PC-9 (cell line): ENCODE results near the gene ATG5. TPM values are rescaled to one million over a fixed set of nuclear protein-coding genes. Genes with fewer than 3 reads are reported as not detected.
"Not testable (repeated sequence)": the region's sequence is repeated elsewhere in the genome, so short reads cannot be mapped to it uniquely, and the experiment has no call there.

Source experiments
- BruUV-seq: library from RNA; stranded (reverse); fragments of 400-500 nt; replicated peaks from 2 replicates; lab custom pipeline; 2021; lab: Mats Ljungman, UMichigan
- CTCF ChIA-PET: fragments of 300-600 bp; sonication (Branson Sonifier 250); formaldehyde crosslinking; loops from one replicate; lab custom pipeline; 2022; ENCODE audit warnings: antibody characterized with exemption; lab: Charles Lee
- POLR2A ChIA-PET: fragments of 300-600 bp; sonication (Branson Sonifier 250); formaldehyde crosslinking; loops from one replicate; lab custom pipeline; 2022; ENCODE audit warnings: antibody characterized with exemption; ENCODE audit not compliant: unreplicated experiment; lab: Charles Lee
- DNase-seq, 2 experiments: peaks; one replicate each; pipeline versions ENCODE4 v3.0.0 to v3.0.0-alpha.2; 2015 to 2022; ENCODE audit warnings: mixed read lengths in 1 of 2
- H2AFZ ChIP-seq: fragments of 200-600 bp; sonication (generic); 2 replicates; pipeline ENCODE4 v1.8.1; 2017; ENCODE audit warnings: antibody characterized with exemption
- H3F3A ChIP-seq: fragments of 200-600 bp; sonication (generic); 2 replicates; pipeline ENCODE4 v1.8.1; 2017; ENCODE audit warnings: antibody characterized with exemption, mild to moderate bottlenecking, low read depth; ENCODE audit not compliant: insufficient read depth
- H3K27ac ChIP-seq: fragments of 200-600 bp; sonication (generic); 2 replicates; pipeline ENCODE4 v1.6.1; 2016; ENCODE audit warnings: mixed run types
- H3K27me3 ChIP-seq: fragments of 200-600 bp; sonication (generic); 2 replicates; pipeline ENCODE4 v1.6.1; 2016; ENCODE audit warnings: low read depth, mixed run types; ENCODE audit not compliant: insufficient read depth
- H3K36me3 ChIP-seq: fragments of 200-600 bp; sonication (generic); 2 replicates; pipeline ENCODE4 v1.6.1; 2016; ENCODE audit warnings: low read depth, mixed run types
- H3K4me1 ChIP-seq: fragments of 200-600 bp; sonication (generic); replicated peaks from 2 replicates; pipeline ENCODE4 v1.6.1; 2016; ENCODE audit warnings: mixed run types; ENCODE audit not compliant: insufficient read depth
- H3K4me2 ChIP-seq: fragments of 200-600 bp; sonication (generic); 2 replicates; pipeline ENCODE4 v1.6.1; 2017; ENCODE audit warnings: mixed run types
- H3K4me3 ChIP-seq: fragments of 200-600 bp; sonication (generic); 2 replicates; pipeline ENCODE4 v1.6.1; 2016; ENCODE audit warnings: mixed run types
- H3K79me2 ChIP-seq: fragments of 200-600 bp; sonication (generic); 2 replicates; pipeline ENCODE4 v1.6.1; 2017; ENCODE audit warnings: low read depth, mixed run types
- H3K9me2 ChIP-seq: fragments of 200-600 bp; sonication (generic); 2 replicates; pipeline ENCODE4 v1.8.1; 2017; ENCODE audit warnings: mild to moderate bottlenecking; ENCODE audit not compliant: insufficient read depth
- H3K9me3 ChIP-seq: fragments of 200-600 bp; sonication (generic); 2 replicates; pipeline ENCODE4 v1.8.1; 2016; ENCODE audit warnings: low read depth; ENCODE audit not compliant: insufficient read depth
- H4K20me1 ChIP-seq: fragments of 200-600 bp; sonication (generic); 2 replicates; pipeline ENCODE4 v1.8.1; 2017; ENCODE audit not compliant: insufficient read depth
- CTCF ChIP-seq: fragments of 200-600 bp; sonication (generic); conservative IDR thresholded peaks from 2 replicates; pipeline ENCODE4 v1.6.1; 2017; ENCODE audit warnings: mixed run types, antibody characterized with exemption, mild to moderate bottlenecking, moderate library complexity
- EZH2 ChIP-seq: fragments of 200-600 bp; sonication (generic); IDR thresholded peaks from 2 replicates; pipeline ENCODE4 v1.8.0; 2017; ENCODE audit warnings: antibody characterized with exemption, low read depth
- intact Hi-C: fragments of 100-400 bp; cut with micrococcal nuclease; formaldehyde crosslinking; loops from one replicate; pipeline ENCODE4 v1.10.0; 2022; ENCODE audit not compliant: unreplicated experiment
- total RNA-seq: library from RNA; stranded (reverse); gene quantifications from 2 replicates; pipeline ENCODE4 v1.2.3, GENCODE V29; 2021

Gene ATG5
- total RNA-seq, 1 experiment from 2014 or later, result 39.8 TPM

GRCh38 chr6:106243261-106243660 is 82.3 kb downstream of the ATG5 start:
- Histone ChIP-seq H2AFZ (no peak overlapping the region), H3K27ac (no peak overlapping the region), H3F3A (peaks cover 5% of the 10 kb centered on the region; the same call in 1 of the 2 replicates), H3K9me3 (no peaks in the 10 kb centered on the region), H3K4me2 (no peak overlapping the region), H3K4me1 (no peaks in the 10 kb centered on the region), H3K27me3 (no peaks in the 10 kb centered on the region), H3K9me2 (no peaks in the 10 kb centered on the region), H4K20me1 (no peaks in the 10 kb centered on the region), H3K4me3 (no peak overlapping the region), H3K36me3 (peaks cover 19% of the 10 kb centered on the region), H3K79me2 (0 out of 2 replicates have a peak, but pooled peaks cover 3% of the 10 kb centered on the region)
- no peak for TF ChIP-seq EZH2
- intact Hi-C loops, result no loop called here
- CTCF ChIA-PET, result no interaction called here
- no peak for DNase-seq
- no TSS peak for BruUV-seq
- POLR2A ChIA-PET, result no interaction called here

- no peaks in the 10 kb centered on the region for H3K9me3 ChIP-seq
- no peak for DNase-seq
- CTCF ChIA-PET, result no interaction called here
- intact Hi-C loops, result no loop called here
- no TSS peak for BruUV-seq
- no peaks in the 10 kb centered on the region for H4K20me1 ChIP-seq
- H3K4me3 ChIP-seq, result no peak overlapping the region
- no peaks in the 10 kb centered on the region for H3K9me2 ChIP-seq
- peaks cover 8% of the 10 kb centered on the region; the same call in 1 of the 2 replicates for H3K36me3 ChIP-seq
- H3K27ac ChIP-seq, result no peak overlapping the region
- no peaks in the 10 kb centered on the region for H3K4me1 ChIP-seq
- POLR2A ChIA-PET, result no interaction called here
- no peak for TF ChIP-seq EZH2
- TF ChIP-seq CTCF, result no peak
- no peaks in the 10 kb centered on the region for H3K27me3 ChIP-seq
- no peaks in the 10 kb centered on the region for H3F3A ChIP-seq
- H2AFZ ChIP-seq, result no peak overlapping the region
- 0 out of 2 replicates have a peak, but pooled peaks cover 3% of the 10 kb centered on the region for H3K79me2 ChIP-seq
- no peak overlapping the region for H3K4me2 ChIP-seq
Measured at GRCh38 chr6:106241498-106241897, 84.1 kb downstream of the ATG5 start.

- H4K20me1 ChIP-seq, result peaks cover 4% of the 10 kb centered on the region; the same call in 1 of the 2 replicates
- H3K9me3 ChIP-seq, result no peaks in the 10 kb centered on the region
- POLR2A ChIA-PET, result interaction anchor here (0.6 kb wide), 1 partner anchor 472 kb away, joined by 3 read pairs; no protein-coding TSS in a partner anchor
- TF ChIP-seq EZH2 (no peak), CTCF (no peak)
- no peak overlapping the region for H3K27ac ChIP-seq
- no peak overlapping the region for H3K4me3 ChIP-seq
- 0 out of 2 replicates have a peak, but pooled peaks cover 3% of the 10 kb centered on the region for H3K79me2 ChIP-seq
- BruUV-seq, result no TSS peak
- no peak overlapping the region for H3K4me2 ChIP-seq
- intact Hi-C loops, result no loop called here
- CTCF ChIA-PET, result no interaction called here
- H3K27me3 ChIP-seq, result no peaks in the 10 kb centered on the region
- no peaks in the 10 kb centered on the region for H3K4me1 ChIP-seq
- H3K36me3 ChIP-seq, result no peaks in the 10 kb centered on the region; the same call in 1 of the 2 replicates
- no peak overlapping the region for H2AFZ ChIP-seq
- H3K9me2 ChIP-seq, result no peaks in the 10 kb centered on the region
- no peaks in the 10 kb centered on the region for H3F3A ChIP-seq
- no peak for DNase-seq
Measured at GRCh38 chr6:106237286-106237685, 88.3 kb downstream of the ATG5 start.

- POLR2A ChIA-PET, BruUV-seq: not testable (repeated sequence)
- intact Hi-C loops, result loop anchor here (10.0 kb wide), 2 partner anchors 75 to 435 kb away; no protein-coding TSS in a partner anchor
Measured at GRCh38 chr6:106229876-106230445, 95.6 kb downstream of the ATG5 start.

More at GRCh38 chr6:106229876-106230445, 95.6 kb downstream of the ATG5 start:
- H3K4me3 ChIP-seq, H3K9me3 ChIP-seq, H3K79me2 ChIP-seq, CTCF ChIA-PET, H3K4me2 ChIP-seq, H3K27me3 ChIP-seq, H3K36me3 ChIP-seq, H3K27ac ChIP-seq, H2AFZ ChIP-seq, H4K20me1 ChIP-seq, DNase-seq, H3K9me2 ChIP-seq, H3F3A ChIP-seq, H3K4me1 ChIP-seq: not testable (repeated sequence)
